Motor neuron (in vitro differentiated cells): ENCODE results near the gene CCL4L2. TPM values are rescaled to one million over a fixed set of nuclear protein-coding genes. Genes with fewer than 3 reads are reported as not detected.
"Not testable (repeated sequence)": the region's sequence is repeated elsewhere in the genome, so short reads cannot be mapped to it uniquely, and the experiment has no call there.

Experiments
- ATAC-seq, 8 experiments: fragments of 200-7000 bp; cut with Tn5 transposase; replicated peaks in 6 of 8; 2 replicates each; pipeline ENCODE4 v1.8.0; 2021; ENCODE audit warnings: mild to moderate bottlenecking in 8 of 8, moderate library complexity in 8 of 8
- H3K27ac ChIP-seq, 2 donors: fragments of 250-450 bp; sonication (Bioruptor Pico); 2 replicates each; pipeline ENCODE4 v1.9.0; 2021; ENCODE audit warnings: antibody characterized with exemption in 2 of 2, mild to moderate bottlenecking in 2 of 2, moderate library complexity in 1 of 2
- H3K4me1 ChIP-seq, 2 donors: fragments of 250-450 bp; sonication (Bioruptor Pico); replicated peaks in 1 of 2; 2 replicates each; pipeline ENCODE4 v1.6.1; 2021; ENCODE audit warnings: antibody characterized with exemption in 2 of 2, mild to moderate bottlenecking in 2 of 2, moderate library complexity in 1 of 2
- H3K4me3 ChIP-seq, 5 donors: fragments of 250-450 bp; sonication (Bioruptor Pico); 2 replicates each; pipeline ENCODE4 v1.9.0; 2021; ENCODE audit warnings: antibody characterized with exemption in 5 of 5, mild to moderate bottlenecking in 5 of 5, moderate library complexity in 4 of 5
- WGBS, 10 experiments: fragments of 450-650 bp; shearing (Covaris generic); methylation state at CpG; one replicate each; pipeline ENCODE4 v1.0.0; 2022; 5-methylcytosine and 5-hydroxymethylcytosine counted together
- in situ Hi-C, 9 experiments: fragments of 400-800 bp; cut with MboI; loops; one replicate each; pipeline ENCODE4 v1.15.0; 2021; ENCODE audit warnings: low sequenced_read_pairs in 9 of 9, low pct_unique_long_range_greater_than_20kb in 2 of 9; ENCODE audit not compliant: unreplicated experiment in 9 of 9
- total RNA-seq, 8 experiments: library from RNA; unstranded; fragments of 300-600 nt; gene quantifications; 2 replicates each; pipeline versions ENCODE4 v1.2.3 to v1.2.4, GENCODE V29; 2022

The CCL4L2 gene
- total RNA-seq, 8 experiments from 2014 or later = 0.31 to 0.81 (median 0.55) TPM; not detected in 4

DNA sequence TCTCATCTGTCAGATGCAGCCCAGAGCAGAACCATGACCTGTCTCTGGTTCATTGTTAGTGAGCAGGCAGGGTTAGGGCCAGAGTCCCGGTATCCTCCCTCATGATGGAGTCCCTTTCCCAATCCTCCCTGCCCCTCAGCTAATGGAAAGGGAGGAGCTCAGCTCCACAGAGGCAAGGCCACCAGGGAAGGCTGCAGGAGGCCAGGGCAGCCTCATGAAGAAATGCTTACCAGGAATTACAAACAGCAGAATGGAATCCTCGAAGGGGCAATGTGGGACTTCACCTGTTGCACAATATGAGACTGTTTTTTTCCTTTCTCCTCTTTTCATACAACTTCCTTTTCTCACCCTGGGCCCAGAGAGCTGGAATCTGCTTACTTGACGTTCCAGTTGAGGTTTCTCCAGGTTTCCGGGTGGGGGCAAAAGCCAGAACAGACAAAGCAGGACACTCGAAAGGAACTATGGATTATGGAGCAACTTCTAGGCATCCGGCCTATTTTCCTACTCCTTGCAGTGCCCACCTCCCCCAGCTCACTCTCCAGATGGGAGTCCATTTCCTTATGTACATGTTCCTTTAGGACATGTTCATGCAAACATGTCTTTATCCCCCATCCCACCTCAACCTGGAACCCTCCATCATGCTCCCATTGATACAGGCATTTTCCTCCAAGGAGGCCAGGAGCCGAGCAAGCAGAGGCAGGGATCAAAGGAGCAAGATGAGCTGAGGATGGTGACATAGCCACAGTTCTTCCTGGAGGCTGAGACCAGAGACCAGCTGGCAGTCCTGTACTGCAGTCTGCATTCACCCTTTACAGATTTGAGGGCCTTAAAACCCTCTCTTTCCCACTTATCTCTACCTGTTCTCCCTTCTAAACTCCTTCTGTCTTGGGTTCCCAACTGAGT is 4.8 kb downstream of the CCL4L2 start:
- in situ Hi-C loops, H3K4me1 ChIP-seq, H3K27ac ChIP-seq, ATAC-seq, H3K4me3 ChIP-seq: not testable (repeated sequence)
- 10 to 79% (median 67%) methylated on average over 2 to 5 of the region's 7 CpGs; no CpG with 5 or more reads in 1 of the 10 experiments for WGBS, 10 experiments

DNA sequence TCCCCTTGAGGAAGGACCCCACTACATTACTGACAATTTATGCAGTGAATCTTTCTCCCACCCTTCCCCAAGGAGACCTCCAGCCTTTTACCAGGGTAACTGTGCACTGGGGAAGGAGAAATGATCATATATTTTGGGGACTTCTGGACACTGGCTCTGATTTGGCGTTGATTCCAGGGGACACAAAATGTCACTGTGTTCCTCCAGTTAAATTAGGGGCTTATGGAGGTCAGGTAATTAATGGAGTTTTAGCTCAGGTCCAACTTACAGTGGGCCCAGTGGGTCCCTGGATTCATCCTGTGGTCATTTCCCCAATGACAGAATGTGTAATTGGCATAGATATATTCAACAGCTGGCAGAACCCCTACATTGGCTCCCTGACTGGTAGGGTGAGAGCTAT is 8.7 kb downstream of the CCL4L2 start:
- ATAC-seq, H3K27ac ChIP-seq, H3K4me1 ChIP-seq, H3K4me3 ChIP-seq, in situ Hi-C loops: not testable (repeated sequence)
- WGBS, 10 experiments = 14 to 100% (median 92%) methylated on average over 1 of the region's 1 CpG; no CpG with 5 or more reads in 2 of the 10 experiments

DNA sequence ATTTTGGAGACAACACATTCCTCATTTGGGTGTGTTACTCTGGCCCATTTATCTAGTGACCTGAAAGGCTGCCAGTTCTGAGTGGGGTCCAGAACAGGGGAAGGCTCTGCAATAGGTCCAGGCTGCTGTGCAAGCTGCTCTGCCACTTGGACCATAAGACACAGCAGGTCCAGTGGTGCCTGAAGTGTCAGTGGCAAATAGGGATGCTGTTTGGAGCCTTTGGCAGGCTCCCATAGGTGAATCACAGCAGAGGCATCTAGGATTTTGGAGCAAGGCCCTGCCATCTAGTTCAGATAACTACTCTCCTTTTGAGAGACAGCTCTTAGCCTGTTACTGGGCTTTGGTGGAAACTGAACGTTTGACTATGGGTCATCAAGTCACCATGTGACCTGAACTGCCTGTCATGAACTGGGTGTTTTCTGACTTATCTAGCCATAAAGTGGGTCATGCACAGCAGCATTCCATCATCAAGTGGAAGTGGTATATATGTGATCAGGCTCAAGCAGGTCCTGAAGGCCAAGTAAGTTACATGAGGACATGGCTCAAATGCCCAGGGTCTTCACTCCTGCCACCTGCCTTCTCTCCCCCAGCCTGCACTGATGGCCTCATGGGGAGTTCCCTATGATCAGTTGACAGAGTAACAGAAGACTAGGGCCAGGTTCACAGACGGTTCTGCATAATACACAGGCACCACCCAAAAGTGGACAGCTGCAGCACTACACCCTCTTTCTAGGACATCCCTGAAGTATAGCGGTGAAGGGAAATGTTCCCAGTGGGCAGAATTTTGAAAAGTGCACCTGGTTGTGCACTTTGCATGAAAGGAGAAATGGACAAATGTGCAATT is 10.1 kb downstream of the CCL4L2 start:
- H3K4me3 ChIP-seq, in situ Hi-C loops, H3K27ac ChIP-seq, H3K4me1 ChIP-seq: not testable (repeated sequence)
- peak in 1 of 8 experiments; percentile 47 for ATAC-seq
- 4 to 95% (median 69%) methylated on average over 1 to 3 of the region's 3 CpGs; no CpG with 5 or more reads in 2 of the 10 experiments for WGBS, 10 experiments

DNA sequence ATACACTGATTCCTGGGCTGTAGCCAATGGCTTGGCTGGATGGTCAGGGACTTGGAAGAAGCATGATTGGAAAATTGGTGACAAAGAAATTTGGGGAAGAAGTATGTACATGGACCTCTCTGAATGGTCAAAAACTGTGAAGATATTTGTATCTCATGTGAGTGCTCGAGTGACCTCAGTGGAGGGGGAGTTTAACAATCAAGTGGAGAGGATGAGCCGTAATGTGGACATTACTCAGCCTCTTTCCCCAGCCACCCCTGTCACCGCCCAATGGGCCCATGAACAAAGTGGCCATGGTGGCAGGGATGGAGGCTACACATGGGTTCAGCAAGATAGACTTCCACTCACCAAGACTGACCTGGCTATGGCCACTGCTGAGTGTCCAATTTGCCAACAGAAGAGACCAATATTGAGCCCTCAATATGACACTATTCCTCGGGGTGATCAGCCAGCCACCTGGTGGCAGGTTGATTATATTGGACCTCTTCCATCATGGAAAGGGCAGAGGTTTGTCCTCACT is 10.8 kb downstream of the CCL4L2 start:
- H3K4me1 ChIP-seq, H3K27ac ChIP-seq, H3K4me3 ChIP-seq, ATAC-seq, in situ Hi-C loops: not testable (repeated sequence)
- 20 to 79% (median 55%) methylated on average over 1 to 4 of the region's 4 CpGs; no CpG with 5 or more reads in 3 of the 10 experiments for WGBS, 10 experiments

DNA sequence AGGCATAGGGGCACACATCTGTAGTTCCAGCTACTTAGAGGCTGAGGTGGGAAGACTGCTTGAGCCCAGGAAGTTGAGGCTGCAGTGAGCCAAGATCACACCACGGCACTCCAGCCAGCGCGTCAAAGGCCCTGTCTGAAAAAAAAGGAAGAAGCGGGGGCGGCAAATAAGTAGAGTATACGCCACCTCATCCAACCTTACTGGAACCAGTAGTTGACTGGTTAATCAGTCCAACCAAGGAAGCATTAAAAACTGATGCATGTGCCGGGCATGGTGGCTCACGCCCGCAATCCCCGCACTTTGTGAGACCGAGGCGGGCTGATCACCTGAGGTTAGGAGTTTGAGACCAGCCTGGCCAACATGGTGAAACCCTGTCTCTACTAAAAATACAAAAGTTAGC is 12.1 kb downstream of the CCL4L2 start:
- ATAC-seq, in situ Hi-C loops, H3K27ac ChIP-seq, H3K4me3 ChIP-seq, H3K4me1 ChIP-seq: not testable (repeated sequence)
- 82% methylated on average over 2 of the region's 12 CpGs; no CpG with 5 or more reads in 9 of the 10 experiments for WGBS, 10 experiments

DNA sequence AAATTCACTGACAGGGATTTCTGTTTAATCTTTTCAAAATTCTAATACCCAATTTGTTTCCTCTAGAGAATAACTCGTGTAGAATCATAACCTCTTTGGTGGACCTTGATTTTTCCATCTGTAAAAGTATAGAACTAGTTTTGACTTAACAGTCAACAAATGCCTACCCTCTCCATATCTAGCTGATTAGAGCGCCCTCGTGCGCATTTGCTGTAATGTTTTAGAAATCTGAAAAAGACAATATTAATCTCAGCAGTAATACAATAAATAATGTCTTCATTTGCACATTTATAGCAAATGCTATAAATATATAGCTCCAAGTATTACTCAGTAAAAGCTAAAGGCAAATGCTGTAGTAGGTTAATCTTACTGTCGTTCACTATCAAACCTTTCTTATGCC is 18.8 kb downstream of the CCL4L2 start:
- H3K4me3 ChIP-seq, H3K27ac ChIP-seq, H3K4me1 ChIP-seq, ATAC-seq, in situ Hi-C loops: not testable (repeated sequence)
- WGBS, 10 experiments = 61 to 80% methylated on average over 4 of the region's 5 CpGs; no CpG with 5 or more reads in 8 of the 10 experiments

DNA sequence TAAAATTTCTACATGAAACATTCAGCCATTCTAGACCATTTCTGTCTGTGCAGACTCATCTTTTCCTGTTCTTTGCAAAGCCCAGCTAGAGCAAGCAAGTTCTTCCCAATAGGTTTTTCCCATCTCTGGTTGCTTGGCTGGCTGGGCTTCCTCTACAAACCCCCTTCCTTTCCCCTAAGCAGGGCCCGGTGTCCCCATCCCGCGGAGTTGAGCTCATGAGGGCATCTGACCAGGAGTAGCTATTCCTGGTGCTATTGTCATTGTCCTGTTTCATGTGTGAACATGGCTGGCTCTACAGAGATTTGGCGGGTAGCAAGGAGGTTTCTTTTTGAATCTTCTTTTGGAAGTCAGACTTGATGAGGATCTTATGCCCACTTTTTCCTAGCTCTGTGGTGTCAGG is 31.2 kb downstream of the CCL4L2 start:
- ATAC-seq, H3K4me3 ChIP-seq, in situ Hi-C loops, H3K27ac ChIP-seq, H3K4me1 ChIP-seq: not testable (repeated sequence)
- no CpG with 5 or more reads among the region's 4 CpGs for WGBS, 10 experiments

Other genes with a start within 250 kb of the CCL4L2 start
- under 1 TPM in 1 of 8 experiments, not detected in 7; 0.24 TPM for gene CCL16, start 229.6 kb upstream of the CCL4L2 start, total RNA-seq
- under 1 TPM in 3 of 8 experiments, not detected in 5; 0.14 to 0.52 (median 0.15) TPM for gene CCL14, start 224.3 kb upstream of the CCL4L2 start, total RNA-seq
- gene CCL15, start 209.5 kb upstream of the CCL4L2 start, total RNA-seq = under 1 TPM in 3 of 8 experiments, not detected in 5; 0.21 to 0.47 (median 0.41) TPM
- gene CCL23, start 193.1 kb upstream of the CCL4L2 start, total RNA-seq = not detected
- gene CCL18, start 146.8 kb upstream of the CCL4L2 start, total RNA-seq = under 1 TPM in 4 of 8 experiments, not detected in 4; 0.29 to 0.73 (median 0.59) TPM
- gene CCL3, start 120.9 kb upstream of the CCL4L2 start, total RNA-seq = under 1 TPM in 2 of 8 experiments, not detected in 6; 0.13 to 0.24 TPM
- under 1 TPM in 4 of 8 experiments, not detected in 4; 0.13 to 0.52 (median 0.37) TPM for gene CCL4, start 107.2 kb upstream of the CCL4L2 start, total RNA-seq
- 1 to 10 TPM in 7 of 8 experiments, under 1 TPM in 1; 0.57 to 3.8 (median 2.1) TPM for gene TBC1D3B, start 34.4 kb upstream of the CCL4L2 start, total RNA-seq
- under 1 TPM in 3 of 8 experiments, not detected in 5; 0.14 to 0.24 (median 0.18) TPM for gene CCL3L1, start 14.3 kb upstream of the CCL4L2 start, total RNA-seq
- under 1 TPM in 6 of 8 experiments, not detected in 2; 0.11 to 0.77 (median 0.37) TPM for gene TBC1D3I, start 53.5 kb downstream of the CCL4L2 start, total RNA-seq
- 1 to 10 TPM in 1 of 8 experiments, under 1 TPM in 1, not detected in 6; 0.31 to 1.5 TPM for gene TBC1D3G, start 112.8 kb downstream of the CCL4L2 start, total RNA-seq
- 1 to 10 TPM in 3 of 8 experiments, under 1 TPM in 1, not detected in 4; 0.87 to 3.7 (median 2.8) TPM for gene TBC1D3H, start 177.4 kb downstream of the CCL4L2 start, total RNA-seq